H9 (cell line): ENCODE data around the gene ARHGEF6. TPM values are rescaled to one million over a fixed set of nuclear protein-coding genes. Genes with fewer than 3 reads are reported as not detected.

ENCODE experiments used
- DNase-seq: peaks from one replicate; pipeline ENCODE4 v3.0.0-alpha.2; 2017
- H2AFZ ChIP-seq: one replicate; pipeline ENCODE4 v1.6.1; 2013; ENCODE audit warnings: mild to moderate bottlenecking, low read length, control low read depth, moderate library complexity
- H2AK5ac ChIP-seq: 2 replicates; pipeline ENCODE4 v1.6.1; 2013; ENCODE audit warnings: low read length, control low read depth, mixed read lengths; ENCODE audit not compliant: insufficient read length
- H2BK120ac ChIP-seq: one replicate; pipeline ENCODE4 v1.6.1; 2013; ENCODE audit warnings: low read depth, mild to moderate bottlenecking, low read length, control low read depth, inconsistent platforms; ENCODE audit not compliant: poor library complexity, severe bottlenecking
- H2BK12ac ChIP-seq: 2 replicates; pipeline ENCODE4 v1.6.1; 2013; ENCODE audit warnings: low read length, control low read depth, mixed read lengths, low read depth; ENCODE audit not compliant: insufficient read length
- H2BK15ac ChIP-seq: 2 replicates; pipeline ENCODE4 v1.6.1; 2013; ENCODE audit warnings: low read depth, low read length, control low read depth
- H2BK20ac ChIP-seq: one replicate; pipeline ENCODE4 v1.6.1; 2013; ENCODE audit warnings: low read depth, mild to moderate bottlenecking, low read length, control low read depth, inconsistent platforms; ENCODE audit not compliant: poor library complexity, severe bottlenecking
- H2BK5ac ChIP-seq: 2 replicates; pipeline ENCODE4 v1.6.1; 2013; ENCODE audit warnings: low read length, control low read depth, mixed read lengths; ENCODE audit not compliant: insufficient read length
- H3K14ac ChIP-seq: 2 replicates; pipeline ENCODE4 v1.6.1; 2013; ENCODE audit warnings: low read length, control low read depth; ENCODE audit not compliant: insufficient read depth
- H3K18ac ChIP-seq: 2 replicates; pipeline ENCODE4 v1.6.1; 2013; ENCODE audit warnings: low read depth, mild to moderate bottlenecking, mixed read lengths, low read length, control low read depth; ENCODE audit not compliant: insufficient read length
- H3K23ac ChIP-seq: 2 replicates; pipeline ENCODE4 v1.6.1; 2013; ENCODE audit warnings: low read length, control low read depth, mixed read lengths, low read depth; ENCODE audit not compliant: insufficient read length
- H3K23me2 ChIP-seq: 2 replicates; pipeline ENCODE4 v1.6.1; 2013; ENCODE audit warnings: low read depth, mild to moderate bottlenecking, mixed read lengths, low read length, control low read depth; ENCODE audit not compliant: insufficient read length, poor library complexity, severe bottlenecking
- H3K27ac ChIP-seq: 2 replicates; pipeline ENCODE4 v1.5.1; 2013; ENCODE audit warnings: low read length, control low read depth, mixed read lengths, low read depth; ENCODE audit not compliant: insufficient read length
- H3K27me3 ChIP-seq: 2 replicates; pipeline ENCODE4 v1.6.1; 2013; ENCODE audit warnings: low read length, control low read depth, inconsistent platforms; ENCODE audit not compliant: insufficient read depth
- H3K4ac ChIP-seq: 2 replicates; pipeline ENCODE4 v1.6.1; 2013; ENCODE audit warnings: low read depth, mild to moderate bottlenecking, control low read depth, inconsistent platforms, low read length, moderate library complexity
- H3K4me1 ChIP-seq: 2 replicates; pipeline ENCODE4 v1.6.1; 2013; ENCODE audit warnings: low read length, control low read depth, inconsistent platforms; ENCODE audit not compliant: insufficient read depth
- H3K4me2 ChIP-seq: 2 replicates; pipeline ENCODE4 v1.6.1; 2013; ENCODE audit warnings: low read length, control low read depth, mixed read lengths; ENCODE audit not compliant: insufficient read length, insufficient read depth
- H3K56ac ChIP-seq: 2 replicates; pipeline ENCODE4 v1.6.1; 2013; ENCODE audit warnings: low read depth, mild to moderate bottlenecking, mixed read lengths, low read length, control low read depth; ENCODE audit not compliant: insufficient read length
- H3K79me1 ChIP-seq: 2 replicates; pipeline ENCODE4 v1.6.1; 2013; ENCODE audit warnings: low read depth, mild to moderate bottlenecking, moderate library complexity, low read length, control low read depth, inconsistent platforms; ENCODE audit not compliant: insufficient read depth, poor library complexity, severe bottlenecking
- H3K79me2 ChIP-seq: 2 replicates; pipeline ENCODE4 v1.6.1; 2013; ENCODE audit warnings: low read length, control low read depth, inconsistent platforms; ENCODE audit not compliant: insufficient read depth
- H3K9ac ChIP-seq: 2 replicates; pipeline ENCODE4 v1.6.1; 2013; ENCODE audit warnings: low read length, control low read depth, mixed read lengths; ENCODE audit not compliant: insufficient read length; ENCODE audit errors: extremely low read depth
- H3K9me3 ChIP-seq: one replicate; pipeline ENCODE4 v1.6.1; 2013; ENCODE audit warnings: low read depth, low read length, inconsistent platforms; ENCODE audit not compliant: control insufficient read depth
- H3T11ph ChIP-seq: one replicate; pipeline ENCODE4 v1.6.1; 2013; ENCODE audit warnings: mild to moderate bottlenecking, low read length, control low read depth, inconsistent platforms
- H4K20me1 ChIP-seq: one replicate; pipeline ENCODE4 v1.6.1; 2013; ENCODE audit not compliant: control insufficient read depth, insufficient read length, insufficient read depth
- H4K5ac ChIP-seq: 2 replicates; pipeline ENCODE4 v1.6.1; 2013; ENCODE audit warnings: low read depth, mild to moderate bottlenecking, mixed read lengths, low read length, control low read depth; ENCODE audit not compliant: insufficient read length
- H4K8ac ChIP-seq: replicated peaks from 2 replicates; pipeline ENCODE4 v1.6.1; 2013; ENCODE audit warnings: low read length, control low read depth, mixed read lengths, low read depth; ENCODE audit not compliant: insufficient read length
- H4K91ac ChIP-seq: 2 replicates; pipeline ENCODE4 v1.6.1; 2013; ENCODE audit warnings: low read depth, mild to moderate bottlenecking, moderate library complexity, mixed read lengths, low read length, control low read depth; ENCODE audit not compliant: insufficient read length
- H3K27ac Mint-ChIP-seq, 3 experiments: 2 replicates in 2 of 3; 3 replicates in 1 of 3; pipeline ENCODE4 v1.8.0; 2020 to 2021; ENCODE audit warnings: mixed read lengths in 3 of 3, mild to moderate bottlenecking in 1 of 3, moderate library complexity in 1 of 3
- H3K27me3 Mint-ChIP-seq: 2 replicates; pipeline ENCODE4 v1.8.0; 2021; ENCODE audit warnings: low read depth, mild to moderate bottlenecking, moderate library complexity, mixed read lengths
- H3K36me3 Mint-ChIP-seq, 3 experiments: 2 replicates in 2 of 3; 3 replicates in 1 of 3; pipeline ENCODE4 v1.8.0; 2020 to 2021; ENCODE audit warnings: low read depth in 3 of 3, mixed read lengths in 3 of 3; ENCODE audit not compliant: insufficient read depth in 1 of 3
- H3K4me1 Mint-ChIP-seq, 2 experiments: 2 replicates each; pipeline ENCODE4 v1.8.0; 2020; ENCODE audit warnings: mixed read lengths in 2 of 2
- H3K4me3 Mint-ChIP-seq, 2 experiments: 2 replicates in 1 of 2; 3 replicates in 1 of 2; pipeline ENCODE4 v1.8.0; 2020 to 2021; ENCODE audit warnings: mild to moderate bottlenecking in 2 of 2, mixed read lengths in 2 of 2, moderate library complexity in 1 of 2
- H3K9me3 Mint-ChIP-seq, 2 experiments: 2 replicates in 1 of 2; 3 replicates in 1 of 2; pipeline ENCODE4 v1.8.0; 2020; ENCODE audit warnings: mild to moderate bottlenecking in 2 of 2, mixed read lengths in 2 of 2, moderate library complexity in 1 of 2
- WGBS: extraction: QIAGEN DNeasy Blood & Tissue Kit; methylation state at CpG from one replicate; pipeline ENCODE4 v1.1.7; 2013; ENCODE audit warnings: missing lambda C conversion rate, low lambda C conversion rate, mixed read lengths; ENCODE audit not compliant: insufficient read length; ENCODE audit errors: extremely low coverage; 5-methylcytosine and 5-hydroxymethylcytosine counted together
- total RNA-seq: library from RNA; stranded (reverse); gene quantifications from 2 replicates; pipeline ENCODE4 v1.2.1, GENCODE V29; 2021
- TF ChIP-seq, protein P1 (sequence below): fragments of 200-600 bp; sonication (generic); conservative IDR thresholded peaks from 3 replicates; pipeline ENCODE4 v1.8.0; 2021; ENCODE audit warnings: antibody characterized with exemption, mild to moderate bottlenecking

The ARHGEF6 gene
- total RNA-seq, 1 experiment from 2014 or later: 3.6 TPM

DNA sequence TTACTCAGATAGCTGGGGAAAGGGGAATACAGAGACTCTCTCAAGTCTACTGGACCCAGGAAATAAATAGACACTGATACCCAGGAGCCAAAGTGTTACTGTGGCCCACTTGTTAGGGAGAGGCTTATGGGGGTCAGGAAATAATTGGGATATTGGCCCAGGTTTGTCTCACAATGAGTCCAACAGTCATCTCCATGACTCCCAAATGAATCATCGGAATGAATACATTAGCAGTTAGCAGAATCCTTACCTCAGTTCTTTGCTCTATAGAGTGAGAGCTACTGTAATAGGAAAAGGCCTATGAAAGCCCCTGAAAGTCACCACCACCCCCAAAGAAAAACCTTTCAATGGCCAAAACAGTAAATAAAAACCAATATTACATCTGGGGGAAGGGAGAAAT is 42.4 kb upstream of the ARHGEF6 start:
- H3K23me2 ChIP-seq: no peaks in the 10 kb centered on the region
- no peak overlapping the region for H4K5ac ChIP-seq
- no peak overlapping the region for H3K18ac ChIP-seq
- Mint-ChIP-seq H3K9me3 (peaks cover 64 to 65% of the 10 kb centered on the region in 2 experiments), H3K27ac (no peak overlapping the region), H3K27me3 (no peaks in the 10 kb centered on the region; the same call in 1 of the 2 replicates), H3K4me3 (no peak overlapping the region), H3K36me3 (peaks cover 0 to 11% (median 5%) of the 10 kb centered on the region in 3 experiments; a peak in 5 of 7 replicates), H3K4me1 (0 out of 4 replicates have a peak, but pooled peaks cover 0 to 2% of the 10 kb centered on the region in 2 experiments)
- TF ChIP-seq, protein P1, sequence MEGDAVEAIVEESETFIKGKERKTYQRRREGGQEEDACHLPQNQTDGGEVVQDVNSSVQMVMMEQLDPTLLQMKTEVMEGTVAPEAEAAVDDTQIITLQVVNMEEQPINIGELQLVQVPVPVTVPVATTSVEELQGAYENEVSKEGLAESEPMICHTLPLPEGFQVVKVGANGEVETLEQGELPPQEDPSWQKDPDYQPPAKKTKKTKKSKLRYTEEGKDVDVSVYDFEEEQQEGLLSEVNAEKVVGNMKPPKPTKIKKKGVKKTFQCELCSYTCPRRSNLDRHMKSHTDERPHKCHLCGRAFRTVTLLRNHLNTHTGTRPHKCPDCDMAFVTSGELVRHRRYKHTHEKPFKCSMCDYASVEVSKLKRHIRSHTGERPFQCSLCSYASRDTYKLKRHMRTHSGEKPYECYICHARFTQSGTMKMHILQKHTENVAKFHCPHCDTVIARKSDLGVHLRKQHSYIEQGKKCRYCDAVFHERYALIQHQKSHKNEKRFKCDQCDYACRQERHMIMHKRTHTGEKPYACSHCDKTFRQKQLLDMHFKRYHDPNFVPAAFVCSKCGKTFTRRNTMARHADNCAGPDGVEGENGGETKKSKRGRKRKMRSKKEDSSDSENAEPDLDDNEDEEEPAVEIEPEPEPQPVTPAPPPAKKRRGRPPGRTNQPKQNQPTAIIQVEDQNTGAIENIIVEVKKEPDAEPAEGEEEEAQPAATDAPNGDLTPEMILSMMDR: no peak
- no peaks in the 10 kb centered on the region for H4K20me1 ChIP-seq
- no peak overlapping the region for H3K56ac ChIP-seq
- H3K79me1 ChIP-seq: no peaks in the 10 kb centered on the region
- H4K91ac ChIP-seq: no peak overlapping the region
- H3K23ac ChIP-seq: no peak overlapping the region
- no peak overlapping the region for H3T11ph ChIP-seq
- no peak overlapping the region for H2BK12ac ChIP-seq
- H2AFZ ChIP-seq: no peak overlapping the region
- peaks cover 49% of the 10 kb centered on the region for H3K9me3 ChIP-seq
- H4K8ac ChIP-seq: no peak overlapping the region
- H3K27ac ChIP-seq: no peak overlapping the region
- no peak overlapping the region for H3K4ac ChIP-seq
- no peak overlapping the region for H2BK5ac ChIP-seq
- no peak overlapping the region for H3K14ac ChIP-seq
- H3K9ac ChIP-seq: no peak overlapping the region
- H3K79me2 ChIP-seq: no peaks in the 10 kb centered on the region
- H2BK15ac ChIP-seq: no peak overlapping the region
- no peak for DNase-seq
- H3K27me3 ChIP-seq: no peaks in the 10 kb centered on the region
- no peak overlapping the region for H3K4me2 ChIP-seq
- H3K4me1 ChIP-seq: no peaks in the 10 kb centered on the region
- no CpG with 5 or more reads among the region's 1 CpG for WGBS
- H2BK20ac ChIP-seq: no peak overlapping the region
- H2AK5ac ChIP-seq: no peak overlapping the region
- no peak overlapping the region for H2BK120ac ChIP-seq
